Adrenal gland (tissue), 12 donors: ENCODE data around the gene HP. TPM values are rescaled to one million over a fixed set of nuclear protein-coding genes. Genes with fewer than 3 reads are reported as not detected.

Experiments used
- DNase-seq, 7 donors: peaks; one replicate each; pipeline ENCODE4 v3.0.0-alpha.2; 2019 to 2020
- H3K27ac ChIP-seq, 5 donors: fragments of 200-600 bp; sonication (generic) in 4 of 5; 1 replicate in 3 of 5; 2 replicates in 2 of 5; pipeline versions ENCODE4 v1.5.1 to v1.8.0; 2016 to 2020; ENCODE audit warnings: mild to moderate bottlenecking in 1 of 5
- H3K27me3 ChIP-seq: fragments of 200-600 bp; 2 replicates; pipeline ENCODE4 v1.8.0; 2021
- H3K36me3 ChIP-seq, 2 donors: fragments of 200-600 bp; replicated peaks in 1 of 2; 1 replicate in 1 of 2; 2 replicates in 1 of 2; pipeline versions ENCODE4 v1.5.1 to v1.8.0; 2018 to 2022
- H3K4me1 ChIP-seq, 2 donors: fragments of 200-600 bp; replicated peaks in 1 of 2; 1 replicate in 1 of 2; 2 replicates in 1 of 2; pipeline versions ENCODE4 v1.5.1 to v1.8.0; 2018 to 2021
- H3K4me3 ChIP-seq, 4 donors: fragments of 200-600 bp; sonication (generic) in 3 of 4; one replicate each; pipeline ENCODE4 v1.5.1; 2016 to 2018
- H3K9me3 ChIP-seq, 3 donors: fragments of 200-600 bp; sonication (generic) in 1 of 3; replicated peaks in 1 of 3; 1 replicate in 2 of 3; 2 replicates in 1 of 3; pipeline versions ENCODE4 v1.5.1 to v1.8.0; 2016 to 2021
- CTCF ChIP-seq, 6 experiments: fragments of 450-650 bp in 4 of 6; fragments of 200-600 bp in 2 of 6; sonication (generic) in 1 of 6; IDR thresholded peaks; 1 replicate in 5 of 6; 2 replicates in 1 of 6; pipeline versions ENCODE4 v1.5.1 to v1.8.0; 2016 to 2021; ENCODE audit warnings: antibody characterized with exemption in 6 of 6, mild to moderate bottlenecking in 2 of 6, moderate library complexity in 1 of 6
- POLR2A ChIP-seq, 2 donors: fragments of 450-650 bp; IDR thresholded peaks; one replicate each; pipeline ENCODE4 v1.6.1; 2017; ENCODE audit warnings: antibody characterized with exemption in 2 of 2, mild to moderate bottlenecking in 2 of 2, moderate library complexity in 1 of 2
- WGBS, 4 donors: extraction: QIAGEN DNeasy Blood & Tissue Kit in 2 of 4; methylation state at CpG; one replicate each; pipeline versions ENCODE4 v1.1.5 to v1.1.7; 2013 to 2017; 5-methylcytosine and 5-hydroxymethylcytosine counted together
- intact Hi-C, 2 donors: fragments of 100-400 bp; cut with DNase I; formaldehyde crosslinking; loops; one replicate each; pipeline versions ENCODE4 v1.14.1 to v1.15.0; 2022 to 2023
- polyA plus RNA-seq, 3 donors: library from polyadenylated mRNA; stranded (reverse); fragments of 200-250 nt in 2 of 3; fragments of 350-450 nt in 1 of 3; fragmentation: Illumina TruSeq in 1 of 3; extraction: RNeasy Lipid Tissue Mini Kit (QIAGEN cat#74804) in 1 of 3; gene quantifications; one replicate each; pipeline ENCODE4 v1.2.3, GENCODE V29; 2013 to 2014
- total RNA-seq, 9 donors: library from RNA; depleted of rRNA in 4 of 9; stranded (reverse); fragments of >200 nt in 4 of 9; fragments of 120-200 nt in 1 of 9; fragmentation: NEBNext Ultra II Directional in 1 of 9; extraction: Animal tissue kit (Norgen Biotek cat#: 25700) in 1 of 9; gene quantifications; one replicate each; pipeline versions ENCODE4 v1.1.0 to v1.2.4, GENCODE V29; 2013 to 2023
- donor health status: healthy with polysubstance abuse.
- donor health status: Bipolar disorder and iron deficiency.
- donor health status: DM: yes; HTN: yes; CAD: no.
- donor health status: DM: no; HTN: no; CAD: no.
- donor health status: DM: no; HTN: no; CAD: no.
- donor health status: DM: yes; HTN: yes; CAD: no.

The HP gene
- total and polyA plus RNA-seq, 12 donors = 0.28 to 113 (median 9.9) TPM

GRCh38 chr16:72092832-72093447 is 38.6 kb downstream of the HP start:
- DNase-seq = peak in 3 of 7 donors; percentile 37 to 58 (median 39)
- H3K36me3 ChIP-seq = peaks cover 0 to 48% of the 10 kb centered on the region in 2 donors
- intact Hi-C loops = loop anchor here in 1 of 2 donors (5.0 kb wide), 1 partner anchor 81 kb away; no protein-coding TSS in a partner anchor

GRCh38 chr16:72093448-72094265 is 39.4 kb downstream of the HP start, which contains the start of the genes DHX38 and TXNL4B:
Gene DHX38 (plus strand): TSS chr16:72093847. CDS start chr16:72096158, 2,311 bp downstream.
Gene TXNL4B (minus strand): TSS chr16:72093620. CDS start chr16:72090749, 2,871 bp downstream.
- H3K9me3 ChIP-seq = no peaks in the 10 kb centered on the region
- H3K4me3 ChIP-seq = peak within 1 kb of the TSS; percentile 76 to 93 (median 85)
- peaks cover 17 to 32% of the 10 kb centered on the region in 2 donors for H3K4me1 ChIP-seq
- 0 to 1% (median 0%) methylated on average over 8 to 43 of the region's 43 CpGs for WGBS, 4 donors
- intact Hi-C loops = loop anchor here in 1 of 2 donors (5.0 kb wide), 1 partner anchor 81 kb away; no protein-coding TSS in a partner anchor
- peak within 1 kb of the TSS; percentile 29 to 94 (median 79) for H3K27ac ChIP-seq
- DNase-seq = peak; percentile 93 to 99 (median 97)
- no peaks in the 10 kb centered on the region for H3K27me3 ChIP-seq
- TF ChIP-seq CTCF (IDR thresholded peaks at IDR 0.05) = no peak
- TF ChIP-seq POLR2A (IDR thresholded peaks at IDR 0.05) = peak; percentile 87 to 97
- peaks cover 0 to 48% of the 10 kb centered on the region in 2 donors for H3K36me3 ChIP-seq

More at GRCh38 chr16:72092832-72093447, 38.6 kb downstream of the HP start:
- no peaks in the 10 kb centered on the region for H3K27me3 ChIP-seq
- no peak for TF ChIP-seq CTCF (IDR thresholded peaks at IDR 0.05)
- no peak for TF ChIP-seq POLR2A (IDR thresholded peaks at IDR 0.05)
- WGBS, 4 donors = 0 to 1% (median 1%) methylated on average over 22 of the region's 22 CpGs
- H3K9me3 ChIP-seq = no peaks in the 10 kb centered on the region
- H3K4me1 ChIP-seq = peaks cover 17 to 32% of the 10 kb centered on the region in 2 donors
- H3K27ac ChIP-seq = peak overlapping the region; percentile 29 to 89 (median 74)
- H3K4me3 ChIP-seq = peak overlapping the region; percentile 76 to 93 (median 85)

- Histone ChIP-seq H3K4me3 (peak overlapping the region; percentile 40 to 93 (median 66)), H3K4me1 (peaks cover 17 to 32% of the 10 kb centered on the region in 2 donors), H3K27ac (peak overlapping the region in 4 of 5 donors; percentile 71 to 94 (median 83)), H3K36me3 (peaks cover 0 to 48% of the 10 kb centered on the region in 2 donors), H3K9me3 (no peaks in the 10 kb centered on the region), H3K27me3 (no peaks in the 10 kb centered on the region)
- TF ChIP-seq POLR2A (IDR thresholded peaks at IDR 0.05) (no peak), CTCF (IDR thresholded peaks at IDR 0.05) (no peak)
- intact Hi-C loops = loop anchor here in 1 of 2 donors (5.0 kb wide), 1 partner anchor 82 kb away; no protein-coding TSS in a partner anchor
- no peak for DNase-seq
- 1 to 3% (median 1%) methylated on average over 9 to 11 of the region's 11 CpGs for WGBS, 4 donors
Observed at GRCh38 chr16:72094266-72094610, 39.9 kb downstream of the HP start.

DNA sequence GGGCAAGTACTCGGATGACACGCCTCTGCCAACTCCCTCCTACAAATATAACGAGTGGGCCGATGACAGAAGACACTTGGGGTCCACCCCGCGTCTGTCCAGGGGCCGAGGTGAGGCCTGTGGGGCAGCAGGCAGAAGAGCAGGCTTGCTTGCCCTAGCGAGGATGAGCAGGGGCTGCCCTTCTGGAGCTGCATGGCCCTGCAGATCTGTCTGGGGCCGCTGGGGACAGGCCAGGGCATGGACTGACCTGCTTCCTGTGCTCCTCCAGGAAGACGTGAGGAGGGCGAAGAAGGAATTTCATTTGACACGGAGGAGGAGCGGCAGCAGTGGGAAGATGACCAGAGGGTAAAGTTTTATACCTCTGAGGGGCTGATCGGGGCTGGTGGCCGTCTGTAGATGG is 44.6 kb downstream of the HP start:
- H3K36me3 ChIP-seq = peaks cover 0 to 80% of the 10 kb centered on the region in 2 donors
- peaks cover 8 to 14% of the 10 kb centered on the region in 2 donors for H3K4me1 ChIP-seq

More for the DNA sequence above, 44.6 kb downstream of the HP start:
- H3K4me3 ChIP-seq = no peak overlapping the region
- DNase-seq = no peak
- H3K27ac ChIP-seq = no peak overlapping the region
- TF ChIP-seq CTCF (IDR thresholded peaks at IDR 0.05) (no peak), POLR2A (IDR thresholded peaks at IDR 0.05) (no peak)
- WGBS, 4 donors = 72 to 78% (median 75%) methylated on average over 11 to 15 of the region's 15 CpGs
- no peaks in the 10 kb centered on the region for H3K9me3 ChIP-seq
- H3K27me3 ChIP-seq = no peaks in the 10 kb centered on the region
- intact Hi-C loops = no loop called here
